Uterus (tissue), 2 donors: ENCODE results near the gene ADGRF5.

ENCODE experiments used
- POLR2A ChIP-seq, 2 donors: fragments of 450-650 bp; IDR thresholded peaks; one replicate each; pipeline ENCODE4 v1.6.1; 2016; ENCODE audit warnings: antibody characterized with exemption in 2 of 2, mild to moderate bottlenecking in 1 of 2, moderate library complexity in 1 of 2
- TF ChIP-seq, protein P1 (sequence below), 4 experiments: fragments of 200-600 bp in 2 of 4; fragments of 450-650 bp in 2 of 4; sonication (generic) in 2 of 4; IDR thresholded peaks; one replicate each; pipeline ENCODE4 v1.5.1; 2016 to 2019; ENCODE audit warnings: antibody characterized with exemption in 4 of 4, mild to moderate bottlenecking in 2 of 4, moderate library complexity in 1 of 4

DNA sequence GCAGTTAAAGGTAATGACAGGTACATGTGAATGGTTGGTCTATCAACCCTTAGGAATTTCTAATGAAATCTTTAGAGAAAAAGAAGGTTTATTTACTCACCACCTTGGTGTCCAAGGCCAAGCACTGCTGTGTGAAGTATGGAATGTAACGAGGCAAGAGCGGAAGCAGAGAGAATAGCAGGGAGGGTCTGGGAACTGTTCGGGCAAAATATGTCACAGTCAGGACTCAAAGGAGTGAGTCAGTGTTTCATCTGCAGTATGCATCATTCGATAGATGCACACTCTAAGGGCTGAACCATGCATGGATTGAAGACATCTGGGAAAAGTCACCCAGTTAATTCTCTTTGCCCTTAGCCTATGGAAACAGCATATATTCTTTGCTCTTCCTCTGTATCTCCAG lies 33.2 kb downstream of the ADGRF5 start:
- TF ChIP-seq, protein P1, sequence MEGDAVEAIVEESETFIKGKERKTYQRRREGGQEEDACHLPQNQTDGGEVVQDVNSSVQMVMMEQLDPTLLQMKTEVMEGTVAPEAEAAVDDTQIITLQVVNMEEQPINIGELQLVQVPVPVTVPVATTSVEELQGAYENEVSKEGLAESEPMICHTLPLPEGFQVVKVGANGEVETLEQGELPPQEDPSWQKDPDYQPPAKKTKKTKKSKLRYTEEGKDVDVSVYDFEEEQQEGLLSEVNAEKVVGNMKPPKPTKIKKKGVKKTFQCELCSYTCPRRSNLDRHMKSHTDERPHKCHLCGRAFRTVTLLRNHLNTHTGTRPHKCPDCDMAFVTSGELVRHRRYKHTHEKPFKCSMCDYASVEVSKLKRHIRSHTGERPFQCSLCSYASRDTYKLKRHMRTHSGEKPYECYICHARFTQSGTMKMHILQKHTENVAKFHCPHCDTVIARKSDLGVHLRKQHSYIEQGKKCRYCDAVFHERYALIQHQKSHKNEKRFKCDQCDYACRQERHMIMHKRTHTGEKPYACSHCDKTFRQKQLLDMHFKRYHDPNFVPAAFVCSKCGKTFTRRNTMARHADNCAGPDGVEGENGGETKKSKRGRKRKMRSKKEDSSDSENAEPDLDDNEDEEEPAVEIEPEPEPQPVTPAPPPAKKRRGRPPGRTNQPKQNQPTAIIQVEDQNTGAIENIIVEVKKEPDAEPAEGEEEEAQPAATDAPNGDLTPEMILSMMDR (IDR thresholded peaks at IDR 0.05), result no peak
- TF ChIP-seq POLR2A (IDR thresholded peaks at IDR 0.05), result no peak
